Gastrocnemius medialis (tissue), 4 donors: ENCODE data around the gene SRPRB. TPM values are rescaled to one million over a fixed set of nuclear protein-coding genes. Genes with fewer than 3 reads are reported as not detected.

Experiments used
- ATAC-seq, 2 donors: fragments of 150-250 bp; one replicate each; pipeline ENCODE4 v1.9.1; 2016
- DNase-seq, 2 donors: peaks; one replicate each; pipeline ENCODE4 v3.0.0-alpha.2; 2019
- H3K27ac ChIP-seq, 4 donors: fragments of 200-600 bp; sonication (generic); 1 replicate in 1 of 4; 2 replicates in 3 of 4; pipeline ENCODE4 v1.5.1; 2016 to 2018; ENCODE audit warnings: mild to moderate bottlenecking in 2 of 4, moderate library complexity in 1 of 4
- H3K27me3 ChIP-seq, 3 donors: fragments of 200-600 bp; sonication (generic) in 2 of 3; 1 replicate in 1 of 3; 2 replicates in 2 of 3; pipeline versions ENCODE4 v1.5.1 to v1.6.0; 2016 to 2019; ENCODE audit warnings: mild to moderate bottlenecking in 1 of 3, moderate library complexity in 1 of 3
- H3K36me3 ChIP-seq, 2 donors: fragments of 200-600 bp; sonication (generic) in 1 of 2; one replicate each; pipeline ENCODE4 v1.5.1; 2017 to 2018
- H3K4me1 ChIP-seq, 2 donors: fragments of 200-600 bp; sonication (generic) in 1 of 2; one replicate each; pipeline ENCODE4 v1.5.1; 2016 to 2017; ENCODE audit warnings: mild to moderate bottlenecking in 2 of 2
- H3K4me3 ChIP-seq, 4 donors: fragments of 200-600 bp; sonication (generic) in 3 of 4; 1 replicate in 1 of 4; 2 replicates in 3 of 4; pipeline ENCODE4 v1.5.1; 2016 to 2019; ENCODE audit warnings: mild to moderate bottlenecking in 2 of 4
- H3K9me3 ChIP-seq, 3 donors: fragments of 200-600 bp; sonication (generic) in 2 of 3; 1 replicate in 1 of 3; 2 replicates in 2 of 3; pipeline ENCODE4 v1.5.1; 2016 to 2019
- CTCF ChIP-seq, 5 experiments: fragments of 450-650 bp in 3 of 5; fragments of 200-600 bp in 2 of 5; sonication (generic) in 2 of 5; IDR thresholded peaks in 4 of 5; conservative IDR thresholded peaks in 1 of 5; 1 replicate in 4 of 5; 2 replicates in 1 of 5; pipeline ENCODE4 v1.5.1; 2016 to 2019; ENCODE audit warnings: antibody characterized with exemption in 5 of 5, mild to moderate bottlenecking in 3 of 5, moderate library complexity in 3 of 5
- POLR2A ChIP-seq, 2 donors: fragments of 450-650 bp; IDR thresholded peaks; one replicate each; pipeline ENCODE4 v1.6.1; 2017; ENCODE audit warnings: antibody characterized with exemption in 2 of 2, mild to moderate bottlenecking in 2 of 2, moderate library complexity in 2 of 2
- in situ Hi-C, 4 donors: fragments of 200-750 bp; cut with MboI; loops; one replicate each; pipeline versions ENCODE4 v1.15.0 to v1.8.0; 2017; ENCODE audit warnings: low sequenced_read_pairs in 4 of 4
- intact Hi-C: fragments of 100-400 bp; cut with DNase I; formaldehyde crosslinking; loops from one replicate; pipeline ENCODE4 v1.15.1; 2023; ENCODE audit warnings: low total_unique reads
- total RNA-seq, 4 donors: library from RNA; depleted of rRNA; stranded (reverse); fragments of >200 nt; gene quantifications; one replicate each; pipeline versions ENCODE4 v1.1.0 to v1.2.3, GENCODE V29; 2016

SRPRB gene
- total RNA-seq, 4 donors from 2014 or later = 19.0 to 22.3 (median 20.6) TPM

GRCh38 chr3:133849346-133849745 lies 43.7 kb downstream of the SRPRB start:
- H3K4me3 ChIP-seq = no peak overlapping the region
- TF ChIP-seq POLR2A (IDR thresholded peaks at IDR 0.05) (no peak), CTCF (IDR thresholded peaks at IDR 0.05 in 4 of 5, conservative IDR thresholded peaks at IDR 0.05 in 1 of 5) (no peak)

GRCh38 chr3:133850034-133850433 lies 44.4 kb downstream of the SRPRB start:
- in situ Hi-C loops (no loop called here), intact Hi-C loops (no loop called here)

More at GRCh38 chr3:133849346-133849745, 43.7 kb downstream of the SRPRB start:
- DNase-seq = no peak
- intact Hi-C loops = no loop called here
- in situ Hi-C loops = no loop called here
- Histone ChIP-seq H3K27me3 (no peaks in the 10 kb centered on the region), H3K27ac (no peak overlapping the region), H3K9me3 (no peaks in the 10 kb centered on the region), H3K4me1 (no peaks in the 10 kb centered on the region), H3K36me3 (no peaks in the 10 kb centered on the region)
- no peak for ATAC-seq

GRCh38 chr3:133851266-133851906 lies 45.8 kb downstream of the SRPRB start:
- ATAC-seq (no peak), DNase-seq (no peak)
- Histone ChIP-seq H3K27ac (no peak overlapping the region), H3K4me3 (no peak overlapping the region), H3K27me3 (no peaks in the 10 kb centered on the region), H3K4me1 (no peaks in the 10 kb centered on the region), H3K36me3 (no peaks in the 10 kb centered on the region), H3K9me3 (no peaks in the 10 kb centered on the region)
- TF ChIP-seq CTCF (IDR thresholded peaks at IDR 0.05 in 4 of 5, conservative IDR thresholded peaks at IDR 0.05 in 1 of 5) (no peak), POLR2A (IDR thresholded peaks at IDR 0.05) (no peak)
- intact Hi-C loops = no loop called here
- in situ Hi-C loops = no loop called here

More at GRCh38 chr3:133850034-133850433, 44.4 kb downstream of the SRPRB start:
- Histone ChIP-seq H3K27ac (no peak overlapping the region), H3K36me3 (no peaks in the 10 kb centered on the region), H3K4me1 (no peaks in the 10 kb centered on the region), H3K4me3 (no peak overlapping the region), H3K9me3 (no peaks in the 10 kb centered on the region), H3K27me3 (no peaks in the 10 kb centered on the region)
- no peak for ATAC-seq
- TF ChIP-seq CTCF (IDR thresholded peaks at IDR 0.05 in 4 of 5, conservative IDR thresholded peaks at IDR 0.05 in 1 of 5) (no peak), POLR2A (IDR thresholded peaks at IDR 0.05) (no peak)
- DNase-seq = no peak

- H3K9me3 ChIP-seq = no peaks in the 10 kb centered on the region
- H3K4me3 ChIP-seq = no peak overlapping the region
- H3K27me3 ChIP-seq = no peaks in the 10 kb centered on the region
- H3K4me1 ChIP-seq = no peaks in the 10 kb centered on the region
- in situ Hi-C loops (no loop called here), intact Hi-C loops (no loop called here)
- DNase-seq = no peak
- ATAC-seq = no peak
- H3K27ac ChIP-seq = no peak overlapping the region
- TF ChIP-seq CTCF (IDR thresholded peaks at IDR 0.05 in 4 of 5, conservative IDR thresholded peaks at IDR 0.05 in 1 of 5) (no peak), POLR2A (IDR thresholded peaks at IDR 0.05) (no peak)
- H3K36me3 ChIP-seq = no peaks in the 10 kb centered on the region
Observed at GRCh38 chr3:133851931-133852330, 46.3 kb downstream of the SRPRB start.
